K562 (cell line): ENCODE measurements around the gene PLPPR2. TPM values are rescaled to one million over a fixed set of nuclear protein-coding genes. Genes with fewer than 3 reads are reported as not detected.
A peak's percentile ranks its signal among the peaks of the same experiment; 100 is the strongest.

Experiments used
- ARNT ChIP-seq, 2 experiments: fragments of 450-650 bp; IDR thresholded peaks; 2 replicates each; pipeline ENCODE4 v1.6.1; 2016; ENCODE audit warnings: mild to moderate bottlenecking in 1 of 2
- BMI1 ChIP-seq: fragments of 150-350 bp; IDR thresholded peaks from 2 replicates; pipeline ENCODE4 v1.6.1; 2014; ENCODE audit warnings: low read length
- BRF1 ChIP-seq: IDR thresholded peaks from 3 replicates; pipeline ENCODE4 v1.6.1; 2011; ENCODE audit warnings: borderline replicate concordance, mild to moderate bottlenecking; ENCODE audit not compliant: insufficient read length; ENCODE audit errors: extremely low read depth
- ETS2 ChIP-seq: IDR thresholded peaks from 2 replicates; pipeline ENCODE4 v1.6.1; 2016; ENCODE audit warnings: borderline replicate concordance, missing genetic modification characterization, mild to moderate bottlenecking, moderate library complexity, missing compliant biosample characterization; ENCODE audit not compliant: poor library complexity, severe bottlenecking
- LARP7 ChIP-seq: fragments of 450-650 bp; IDR thresholded peaks from 2 replicates; pipeline ENCODE4 v1.6.1; 2016
- MEF2D ChIP-seq: conservative IDR thresholded peaks from 2 replicates; pipeline ENCODE4 v1.6.1; 2016; ENCODE audit warnings: low read depth, missing genetic modification characterization, missing compliant biosample characterization
- MIER1 ChIP-seq: fragments of 450-650 bp; IDR thresholded peaks from 2 replicates; pipeline ENCODE4 v1.6.1; 2016; ENCODE audit warnings: antibody characterized with exemption, mild to moderate bottlenecking, low read depth
- NFE2L1 ChIP-seq: fragments of 450-650 bp; IDR thresholded peaks from 2 replicates; pipeline ENCODE4 v1.6.1; 2016; ENCODE audit warnings: missing genetic modification characterization, low read depth, mild to moderate bottlenecking, missing compliant biosample characterization, moderate library complexity, borderline replicate concordance
- PML ChIP-seq: IDR thresholded peaks from 2 replicates; pipeline ENCODE4 v1.6.1; 2012; ENCODE audit warnings: low read length, inconsistent platforms
- RBM34 ChIP-seq: fragments of 200-400 bp; formaldehyde crosslinking; IDR thresholded peaks from 2 replicates; pipeline ENCODE4 v1.6.1; 2018; ENCODE audit warnings: low read length, borderline replicate concordance; ENCODE audit not compliant: insufficient read depth
- TAF15 ChIP-seq: fragments of 200-400 bp; formaldehyde crosslinking; IDR thresholded peaks from 2 replicates; pipeline ENCODE4 v1.6.1; 2017; ENCODE audit warnings: mild to moderate bottlenecking, low read depth, low read length, moderate library complexity
- ZNF23 ChIP-seq: fragments of 250-450 bp; sonication (Bioruptor Pico); IDR thresholded peaks from 2 replicates; pipeline ENCODE4 v1.4.0; 2020; ENCODE audit warnings: mild to moderate bottlenecking
- ZNF24 ChIP-seq: fragments of 450-650 bp; IDR thresholded peaks from 2 replicates; pipeline ENCODE4 v1.6.1; 2016
- ZNF76 ChIP-seq: fragments of 250-450 bp; sonication (Bioruptor Pico); IDR thresholded peaks from 2 replicates; pipeline ENCODE4 v1.4.0; 2020; ENCODE audit warnings: mild to moderate bottlenecking, moderate library complexity, borderline replicate concordance
- ZSCAN32 ChIP-seq: fragments of 450-650 bp; formaldehyde crosslinking; IDR thresholded peaks from 2 replicates; pipeline ENCODE4 v1.4.0; 2020; ENCODE audit warnings: mild to moderate bottlenecking, moderate library complexity
- polyA plus RNA-seq, 8 experiments: library from polyadenylated mRNA; depleted of rRNA in 4 of 8; stranded (reverse) in 5 of 8; unstranded in 3 of 8; fragments of >200 nt; fragmentation: Nextera tagmentation in 2 of 8; fragmentation: Illumina TruSeq in 1 of 8; extraction: Ambion mirVana in 2 of 8; extraction: Trizol in 1 of 8; gene quantifications; 2 replicates each; pipeline versions ENCODE4 v1.2.1 to v1.2.3, GENCODE V29; 2011 to 2014; ENCODE audit warnings: inconsistent platforms in 1 of 8, missing spikeins in 1 of 8
- total RNA-seq, 7 experiments: library from RNA; depleted of rRNA in 6 of 7; stranded (reverse); fragments of >200 nt in 6 of 7; fragmentation: Illumina TruSeq in 2 of 7; extraction: Trizol in 2 of 7; gene quantifications; 2 replicates each; pipeline versions ENCODE4 v1.2.1 to v1.2.3, GENCODE V29; 2011 to 2021; ENCODE audit warnings: low replicate concordance in 1 of 7
- TF ChIP-seq, protein P1 (sequence below): fragments of 450-650 bp; IDR thresholded peaks from 2 replicates; pipeline ENCODE4 v1.6.1; 2014; ENCODE audit warnings: low read depth, mild to moderate bottlenecking, moderate library complexity, borderline replicate concordance

Gene PLPPR2
- total and polyA plus RNA-seq, 9 of the 15 experiments (the other 6 are each of a cell fraction or from before 2014, with no cell fraction given), result 0.49 to 15.9 (median 3.4) TPM

DNA sequence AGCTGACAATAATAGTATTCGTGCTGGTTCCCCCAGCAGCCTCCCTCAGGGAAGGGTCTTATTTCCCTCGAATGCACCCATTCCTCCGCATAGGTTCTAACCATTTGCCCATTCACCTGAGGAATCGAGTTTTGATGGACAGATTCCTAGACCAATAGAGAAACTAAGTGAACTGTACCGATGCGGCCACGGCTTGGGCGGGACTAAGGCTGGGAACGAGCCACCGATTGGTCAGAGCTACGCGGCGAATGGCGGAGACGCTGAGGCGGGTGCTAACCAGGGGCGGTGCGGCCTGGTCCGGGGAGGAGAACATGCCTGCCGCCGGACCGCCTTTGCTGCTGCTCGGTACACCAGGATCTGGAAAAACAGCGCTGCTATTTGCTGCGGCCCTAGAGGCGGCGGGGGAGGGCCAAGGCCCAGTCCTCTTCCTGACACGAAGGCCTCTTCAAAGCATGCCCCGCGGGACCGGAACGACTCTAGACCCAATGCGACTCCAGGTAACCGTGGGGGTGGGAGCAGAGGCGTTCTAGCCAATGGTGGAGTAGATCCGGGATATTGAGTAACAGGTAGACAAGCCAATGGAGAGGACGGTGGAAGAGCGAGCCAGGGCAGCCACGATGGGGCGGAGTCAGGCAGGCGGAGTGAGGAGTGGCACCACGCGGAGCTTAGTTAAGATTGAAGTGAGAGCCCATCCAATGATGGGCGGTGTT, 19.4 kb downstream of the PLPPR2 start, which contains the start of gene SWSAP1 (continued):
- TF ChIP-seq ZNF23 (CRISPR knock-in tag), result peak; percentile 45; the same call in 1 of the 2 replicates
- no peak for TF ChIP-seq MEF2D
- TF ChIP-seq ARNT (IDR thresholded peaks at IDR 0.05), result no peak
- no peak for TF ChIP-seq BRF1
- TF ChIP-seq ZSCAN32 (CRISPR knock-in tag), result 0 out of 2 replicates have a peak, but pooled peaks have one; percentile 50
- TF ChIP-seq LARP7, result no peak
- TF ChIP-seq ETS2, result no peak
- TF ChIP-seq, protein P1, sequence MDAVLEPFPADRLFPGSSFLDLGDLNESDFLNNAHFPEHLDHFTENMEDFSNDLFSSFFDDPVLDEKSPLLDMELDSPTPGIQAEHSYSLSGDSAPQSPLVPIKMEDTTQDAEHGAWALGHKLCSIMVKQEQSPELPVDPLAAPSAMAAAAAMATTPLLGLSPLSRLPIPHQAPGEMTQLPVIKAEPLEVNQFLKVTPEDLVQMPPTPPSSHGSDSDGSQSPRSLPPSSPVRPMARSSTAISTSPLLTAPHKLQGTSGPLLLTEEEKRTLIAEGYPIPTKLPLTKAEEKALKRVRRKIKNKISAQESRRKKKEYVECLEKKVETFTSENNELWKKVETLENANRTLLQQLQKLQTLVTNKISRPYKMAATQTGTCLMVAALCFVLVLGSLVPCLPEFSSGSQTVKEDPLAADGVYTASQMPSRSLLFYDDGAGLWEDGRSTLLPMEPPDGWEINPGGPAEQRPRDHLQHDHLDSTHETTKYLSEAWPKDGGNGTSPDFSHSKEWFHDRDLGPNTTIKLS, result peak; percentile 71; the same call in 1 of the 2 replicates
- 0 out of 2 replicates have a peak, but pooled peaks have one; percentile 60 for TF ChIP-seq ZNF76 (CRISPR knock-in tag)
- TF ChIP-seq ZNF24, result no peak
- TF ChIP-seq NFE2L1 (tag), result no peak
- no peak for TF ChIP-seq RBM34
- TF ChIP-seq MIER1, result no peak
- no peak for TF ChIP-seq TAF15
- no peak for TF ChIP-seq BMI1
- TF ChIP-seq PML, result peak; percentile 62
